GM06990 (cell line): ENCODE results near the gene DAAM1.

Experiments used
- DNase-seq: peaks from one replicate; pipeline ENCODE4 v3.0.0-alpha.2; 2011; ENCODE audit not compliant: insufficient read length; ENCODE audit errors: extremely low read depth
- H3K27me3 ChIP-seq: replicated peaks from 2 replicates; pipeline ENCODE4 v1.6.0; 2011; ENCODE audit warnings: low read length; ENCODE audit not compliant: control insufficient read depth, insufficient read depth
- H3K36me3 ChIP-seq: 2 replicates; pipeline ENCODE4 v1.5.1; 2011; ENCODE audit warnings: low read length; ENCODE audit not compliant: control insufficient read depth, insufficient read depth
- H3K4me3 ChIP-seq: replicated peaks from 2 replicates; pipeline ENCODE4 v1.5.1; 2011; ENCODE audit warnings: low read depth, mild to moderate bottlenecking, control low read depth, low read length
- TF ChIP-seq, protein P1 (sequence below): IDR thresholded peaks from 2 replicates; pipeline ENCODE4 v1.5.1; 2011; ENCODE audit warnings: low read length, control low read depth, mild to moderate bottlenecking, inconsistent platforms; ENCODE audit not compliant: insufficient read depth, poor library complexity, severe bottlenecking

The DAAM1 gene

DNA sequence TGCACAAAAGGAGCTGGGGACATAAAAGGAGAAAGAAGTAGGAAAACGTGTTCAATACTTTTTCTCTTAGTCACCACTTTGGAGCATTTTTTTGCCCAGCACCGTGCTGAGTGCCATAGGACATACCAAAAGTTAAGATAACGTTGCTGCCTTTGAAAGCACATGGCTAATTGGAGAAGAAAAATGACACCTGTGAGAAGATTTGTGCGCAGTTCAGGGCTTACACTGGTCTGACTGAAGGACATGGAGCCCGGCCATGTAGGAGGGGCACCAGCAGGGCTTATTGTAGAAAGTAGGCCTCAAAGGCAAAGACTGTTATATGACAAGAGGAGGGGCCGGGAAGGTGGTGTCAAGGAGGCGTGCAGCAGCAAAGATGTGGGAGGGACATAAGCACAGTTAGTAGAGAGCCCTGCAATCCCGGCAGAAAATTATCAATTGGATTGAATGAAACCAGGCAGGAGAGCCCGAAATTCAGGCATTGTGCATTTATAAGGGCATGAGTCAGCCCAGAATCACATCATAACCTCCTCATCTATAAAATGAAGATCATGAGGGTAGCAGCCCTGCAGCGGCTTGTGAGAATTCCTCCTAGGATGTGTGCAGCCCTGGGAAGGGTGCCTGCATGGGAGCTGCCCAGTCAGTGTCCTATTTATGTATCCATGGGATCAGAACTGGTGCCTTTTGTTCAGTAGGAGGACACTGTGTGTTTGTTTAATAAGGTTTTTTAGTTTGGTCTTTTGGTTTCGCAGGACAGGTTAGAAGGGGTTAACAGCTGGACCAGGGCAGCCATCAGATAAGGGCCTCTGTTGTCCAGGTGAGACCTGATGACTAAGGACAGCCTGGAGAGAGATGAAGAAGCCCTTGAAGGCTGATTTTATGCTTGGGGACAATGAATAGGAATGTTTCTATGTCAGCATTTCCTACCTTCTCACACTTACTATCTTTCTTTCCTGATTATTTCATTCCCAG, 154.3 kb downstream of the DAAM1 start:
- Histone ChIP-seq H3K27me3 (no peaks in the 10 kb centered on the region), H3K4me3 (no peak overlapping the region), H3K36me3 (no peaks in the 10 kb centered on the region; the same call in 1 of the 2 replicates)
- TF ChIP-seq, protein P1, sequence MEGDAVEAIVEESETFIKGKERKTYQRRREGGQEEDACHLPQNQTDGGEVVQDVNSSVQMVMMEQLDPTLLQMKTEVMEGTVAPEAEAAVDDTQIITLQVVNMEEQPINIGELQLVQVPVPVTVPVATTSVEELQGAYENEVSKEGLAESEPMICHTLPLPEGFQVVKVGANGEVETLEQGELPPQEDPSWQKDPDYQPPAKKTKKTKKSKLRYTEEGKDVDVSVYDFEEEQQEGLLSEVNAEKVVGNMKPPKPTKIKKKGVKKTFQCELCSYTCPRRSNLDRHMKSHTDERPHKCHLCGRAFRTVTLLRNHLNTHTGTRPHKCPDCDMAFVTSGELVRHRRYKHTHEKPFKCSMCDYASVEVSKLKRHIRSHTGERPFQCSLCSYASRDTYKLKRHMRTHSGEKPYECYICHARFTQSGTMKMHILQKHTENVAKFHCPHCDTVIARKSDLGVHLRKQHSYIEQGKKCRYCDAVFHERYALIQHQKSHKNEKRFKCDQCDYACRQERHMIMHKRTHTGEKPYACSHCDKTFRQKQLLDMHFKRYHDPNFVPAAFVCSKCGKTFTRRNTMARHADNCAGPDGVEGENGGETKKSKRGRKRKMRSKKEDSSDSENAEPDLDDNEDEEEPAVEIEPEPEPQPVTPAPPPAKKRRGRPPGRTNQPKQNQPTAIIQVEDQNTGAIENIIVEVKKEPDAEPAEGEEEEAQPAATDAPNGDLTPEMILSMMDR = no peak
- DNase-seq = no peak

DNA sequence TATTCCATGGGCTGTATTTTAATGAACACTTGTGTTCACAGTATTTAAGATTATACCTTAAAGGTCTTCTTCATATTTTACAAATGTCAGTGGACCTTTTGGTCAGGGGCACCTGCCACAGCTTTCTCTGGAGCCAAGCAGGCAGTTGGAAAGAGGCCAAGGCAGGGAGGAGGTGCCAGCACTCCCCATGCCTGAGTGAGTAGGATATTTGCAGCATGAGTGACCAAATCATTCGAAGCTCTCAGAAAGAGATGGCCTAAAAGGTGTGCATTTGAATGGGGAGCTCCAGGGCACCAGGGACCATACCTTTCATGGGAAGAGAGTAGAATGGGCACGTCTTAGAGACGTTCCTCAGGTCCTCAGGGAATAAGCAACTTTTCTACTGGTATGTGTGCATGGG, 155.1 kb downstream of the DAAM1 start:
- DNase-seq = no peak
- Histone ChIP-seq H3K4me3 (no peak overlapping the region), H3K36me3 (peaks cover 3% of the 10 kb centered on the region), H3K27me3 (no peaks in the 10 kb centered on the region)
- TF ChIP-seq, protein P1 = no peak

DNA sequence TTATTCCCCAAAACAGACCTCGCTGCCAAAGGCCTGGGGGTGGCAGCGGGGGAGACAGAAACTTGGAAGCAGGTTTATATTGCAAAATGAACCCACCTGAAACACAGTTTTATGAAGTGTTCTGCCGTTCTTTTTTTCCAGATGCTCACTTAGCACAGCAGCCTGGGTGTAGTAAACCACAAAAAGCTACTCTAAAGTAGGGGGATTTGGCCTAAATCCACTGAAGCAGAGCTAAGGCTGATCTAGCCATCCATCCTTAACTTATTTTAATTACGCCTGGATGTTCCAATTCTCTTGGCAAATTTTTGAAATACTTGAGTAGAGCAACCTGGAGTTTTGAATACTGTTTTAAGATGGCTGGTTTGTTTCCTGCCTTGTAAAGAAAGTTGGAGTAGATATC, 155.5 kb downstream of the DAAM1 start:
- Histone ChIP-seq H3K4me3 (no peak overlapping the region), H3K36me3 (peaks cover 3% of the 10 kb centered on the region), H3K27me3 (no peaks in the 10 kb centered on the region)
- TF ChIP-seq, protein P1 = no peak
- DNase-seq = no peak

GRCh38 chr14:59344691-59345455, 156.4 kb downstream of the DAAM1 start:
- no peaks in the 10 kb centered on the region for H3K27me3 ChIP-seq
- no peak for DNase-seq
- TF ChIP-seq, protein P1 = no peak
- H3K4me3 ChIP-seq = no peak overlapping the region
- H3K36me3 ChIP-seq = peaks cover 3% of the 10 kb centered on the region

GRCh38 chr14:59346329-59346728, 157.9 kb downstream of the DAAM1 start:
- Histone ChIP-seq H3K36me3 (peaks cover 3% of the 10 kb centered on the region), H3K27me3 (no peaks in the 10 kb centered on the region), H3K4me3 (no peak overlapping the region)
- TF ChIP-seq, protein P1 = no peak
- DNase-seq = no peak
